IMR-90 (cell line): Measurements from ENCODE around the gene CST3. TPM values are rescaled to one million over a fixed set of nuclear protein-coding genes. Genes with fewer than 3 reads are reported as not detected.

Experiments
- ATAC-seq: fragments of 200-7000 bp; cut with Tn5 transposase; 2 replicates; pipeline ENCODE4 v1.9.1; 2020; ENCODE audit warnings: low read depth, mild to moderate bottlenecking, moderate library complexity
- BruUV-seq: library from RNA; stranded (reverse); fragments of 400-500 nt; replicated peaks from 2 replicates; lab custom pipeline; 2021; lab: Mats Ljungman, UMichigan
- CTCF ChIA-PET: fragments of 300-600 bp; formaldehyde crosslinking; extraction: SDS; loops from one replicate; lab custom pipeline; 2021; ENCODE audit warnings: antibody characterized with exemption; lab: Yijun Ruan, JAX
- POLR2A ChIA-PET: fragments of 300-600 bp; sonication (Branson Sonifier 250); formaldehyde crosslinking; loops from one replicate; lab custom pipeline; 2022; ENCODE audit warnings: antibody characterized with exemption; ENCODE audit not compliant: unreplicated experiment; lab: Charles Lee
- DNase-seq: peaks from one replicate; pipeline ENCODE4 v3.0.0; 2013
- H2AFZ ChIP-seq: replicated peaks from 2 replicates; pipeline ENCODE3; 2013; ENCODE audit warnings: low read length, mild to moderate bottlenecking; ENCODE audit not compliant: poor library complexity
- H2AK5ac ChIP-seq: 2 replicates; pipeline ENCODE4 v1.6.1; 2013; ENCODE audit warnings: low read depth, low read length, inconsistent platforms
- H2AK9ac ChIP-seq: replicated peaks from 2 replicates; pipeline ENCODE3; 2013; ENCODE audit warnings: mild to moderate bottlenecking, low read depth, low read length, moderate library complexity; ENCODE audit not compliant: poor library complexity
- H2BK120ac ChIP-seq: 2 replicates; pipeline ENCODE4 v1.6.1; 2013; ENCODE audit warnings: low read depth, low read length, inconsistent platforms
- H2BK15ac ChIP-seq: 3 replicates; pipeline ENCODE4 v1.6.1; 2013; ENCODE audit warnings: low read depth, low read length, inconsistent platforms
- H2BK20ac ChIP-seq: 2 replicates; pipeline ENCODE4 v1.6.1; 2013; ENCODE audit warnings: low read depth, mild to moderate bottlenecking, inconsistent platforms, low read length, moderate library complexity
- H2BK5ac ChIP-seq: 2 replicates; pipeline ENCODE4 v1.6.1; 2013; ENCODE audit warnings: mild to moderate bottlenecking, low read depth, low read length, inconsistent platforms; ENCODE audit not compliant: poor library complexity, severe bottlenecking
- H3K14ac ChIP-seq: replicated peaks from 2 replicates; pipeline ENCODE4 v1.6.1; 2013; ENCODE audit warnings: low read depth, low read length, inconsistent platforms
- H3K18ac ChIP-seq: 2 replicates; pipeline ENCODE4 v1.6.1; 2013; ENCODE audit warnings: low read depth, low read length, control low read depth
- H3K23ac ChIP-seq: 2 replicates; pipeline ENCODE4 v1.6.1; 2013; ENCODE audit warnings: low read depth, low read length, inconsistent platforms
- H3K27ac ChIP-seq: 2 replicates; pipeline ENCODE4 v1.5.1; 2013; ENCODE audit warnings: mild to moderate bottlenecking, control low read depth, low read length; ENCODE audit not compliant: insufficient read depth
- H3K27me3 ChIP-seq: 2 replicates; pipeline ENCODE4 v1.6.1; 2013; ENCODE audit warnings: low read length; ENCODE audit not compliant: control insufficient read depth, insufficient read depth
- H3K36me3 ChIP-seq: 2 replicates; pipeline ENCODE4 v1.6.1; 2013; ENCODE audit warnings: low read length, mixed read lengths; ENCODE audit not compliant: control insufficient read depth, insufficient read depth
- H3K4ac ChIP-seq: 2 replicates; pipeline ENCODE4 v1.6.1; 2013; ENCODE audit warnings: low read depth, low read length, inconsistent platforms
- H3K4me1 ChIP-seq: 2 replicates; pipeline ENCODE4 v1.6.1; 2013; ENCODE audit warnings: low read length, mixed read lengths; ENCODE audit not compliant: control insufficient read depth, insufficient read depth
- H3K4me2 ChIP-seq: 2 replicates; pipeline ENCODE4 v1.6.1; 2013; ENCODE audit warnings: low read depth, mild to moderate bottlenecking, control low read depth, low read length, moderate library complexity
- H3K4me3 ChIP-seq: 2 replicates; pipeline ENCODE4 v1.5.1; 2013; ENCODE audit warnings: low read depth, mild to moderate bottlenecking, control low read depth, low read length, moderate library complexity; ENCODE audit not compliant: insufficient read depth
- H3K56ac ChIP-seq: 2 replicates; pipeline ENCODE4 v1.6.1; 2013; ENCODE audit warnings: low read length, inconsistent platforms; ENCODE audit not compliant: insufficient read depth; ENCODE audit errors: extremely low read depth
- H3K79me1 ChIP-seq, 2 experiments: 2 replicates each; pipeline ENCODE4 v1.6.1; 2013; ENCODE audit warnings: low read length in 2 of 2, inconsistent platforms in 1 of 2, low read depth in 1 of 2
- H3K9ac ChIP-seq: 2 replicates; pipeline ENCODE4 v1.6.1; 2013; ENCODE audit warnings: low read depth, low read length, control low read depth
- H3K9me1 ChIP-seq: 2 replicates; pipeline ENCODE4 v1.6.1; 2013; ENCODE audit warnings: low read length, inconsistent platforms; ENCODE audit not compliant: insufficient read depth
- H3K9me3 ChIP-seq: 2 replicates; pipeline ENCODE4 v1.6.1; 2013; ENCODE audit warnings: low read length; ENCODE audit not compliant: control insufficient read depth, insufficient read depth
- H4K20me1 ChIP-seq: 2 replicates; pipeline ENCODE4 v1.6.1; 2013; ENCODE audit warnings: low read length, inconsistent platforms; ENCODE audit not compliant: insufficient read depth
- H4K5ac ChIP-seq: 2 replicates; pipeline ENCODE4 v1.6.1; 2013; ENCODE audit warnings: mild to moderate bottlenecking, low read depth, low read length, control low read depth
- H4K8ac ChIP-seq, 2 experiments: 2 replicates each; pipeline ENCODE4 v1.6.1; 2013; ENCODE audit warnings: low read depth in 2 of 2, low read length in 2 of 2, control low read depth in 1 of 2, inconsistent platforms in 1 of 2
- H4K91ac ChIP-seq: 2 replicates; pipeline ENCODE4 v1.6.1; 2013; ENCODE audit warnings: low read depth, low read length, inconsistent platforms; ENCODE audit not compliant: insufficient read depth
- FOS ChIP-seq: fragments of 150-350 bp; IDR thresholded peaks from 2 replicates; pipeline ENCODE4 v1.6.1; 2016; ENCODE audit warnings: low read depth, low read length
- WGBS, 2 experiments: methylation state at CpG; one replicate each; pipeline versions ENCODE4 v1.1.5 to v1.1.7; 2013; ENCODE audit warnings: missing lambda C conversion rate in 2 of 2; ENCODE audit not compliant: insufficient read length in 1 of 2; ENCODE audit errors: extremely low coverage in 2 of 2; 5-methylcytosine and 5-hydroxymethylcytosine counted together
- dilution Hi-C: fragments of 300-500 bp; cut with HindIII; formaldehyde crosslinking; loops from one replicate; pipeline ENCODE4 v1.14.3; 2018; ENCODE audit warnings: low sequenced_read_pairs; ENCODE audit not compliant: unreplicated experiment
- in situ Hi-C: fragments of 300-500 bp; cut with MboI; formaldehyde crosslinking; loops from 3 replicates; pipeline ENCODE4 v1.14.3; 2019; ENCODE audit warnings: low sequenced_read_pairs, inconsistent platforms, mixed read lengths
- intact Hi-C: fragments of 100-400 bp; cut with micrococcal nuclease; formaldehyde crosslinking; loops from 2 replicates; pipeline ENCODE4 v1.10.0; 2022
- polyA plus RNA-seq, 3 experiments: library from polyadenylated mRNA; depleted of rRNA; stranded (reverse); fragments of >200 nt; gene quantifications; 2 replicates each; pipeline ENCODE4 v1.2.3, GENCODE V29; 2012; ENCODE audit warnings: low replicate concordance in 1 of 3
- total RNA-seq: library from RNA; depleted of rRNA; stranded (reverse); fragments of >200 nt; gene quantifications from 2 replicates; pipeline ENCODE4 v1.2.3, GENCODE V29; 2012
- TF ChIP-seq, protein P1 (sequence below): fragments of 150-350 bp; IDR thresholded peaks from 2 replicates; pipeline ENCODE4 v1.6.1; 2016; ENCODE audit warnings: low read depth, mild to moderate bottlenecking, low read length, moderate library complexity, borderline replicate concordance

CST3 gene
- total and polyA plus RNA-seq, 2 of the 4 experiments (the other 2 are of a cell fraction): 26.0 to 471 TPM

DNA sequence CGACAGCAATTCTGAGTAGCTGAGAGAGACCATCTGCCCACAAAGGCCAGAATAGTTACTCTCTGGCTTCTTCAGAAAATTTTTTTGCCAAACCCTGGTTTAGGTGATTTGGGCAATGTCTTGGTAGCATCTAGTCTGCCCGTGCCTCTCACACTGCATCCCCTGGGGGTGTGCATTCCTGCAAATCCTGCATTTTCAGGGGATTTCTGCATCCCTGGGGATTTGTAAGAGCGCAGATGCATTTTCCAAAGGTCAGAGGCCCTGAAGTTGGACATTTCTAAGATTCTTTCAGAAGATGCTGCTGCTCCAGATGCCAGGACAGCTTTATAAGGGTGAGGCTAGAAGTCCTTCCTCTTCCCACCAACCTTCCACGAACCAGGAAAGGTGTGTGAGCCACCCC is 36.0 kb downstream of the CST3 start:
- no peak for TF ChIP-seq FOS
- TF ChIP-seq, protein P1, sequence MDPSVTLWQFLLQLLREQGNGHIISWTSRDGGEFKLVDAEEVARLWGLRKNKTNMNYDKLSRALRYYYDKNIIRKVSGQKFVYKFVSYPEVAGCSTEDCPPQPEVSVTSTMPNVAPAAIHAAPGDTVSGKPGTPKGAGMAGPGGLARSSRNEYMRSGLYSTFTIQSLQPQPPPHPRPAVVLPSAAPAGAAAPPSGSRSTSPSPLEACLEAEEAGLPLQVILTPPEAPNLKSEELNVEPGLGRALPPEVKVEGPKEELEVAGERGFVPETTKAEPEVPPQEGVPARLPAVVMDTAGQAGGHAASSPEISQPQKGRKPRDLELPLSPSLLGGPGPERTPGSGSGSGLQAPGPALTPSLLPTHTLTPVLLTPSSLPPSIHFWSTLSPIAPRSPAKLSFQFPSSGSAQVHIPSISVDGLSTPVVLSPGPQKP: no peak
- no TSS peak for BruUV-seq
- H3K27ac ChIP-seq: no peak overlapping the region
- no peaks in the 10 kb centered on the region for H3K9me3 ChIP-seq
- no peaks in the 10 kb centered on the region for H4K20me1 ChIP-seq
- in situ Hi-C loops (loop anchor here (10.0 kb wide), 1 partner anchor 157 kb away; no protein-coding TSS in a partner anchor), intact Hi-C loops (loop anchor here (10.0 kb wide), 1 partner anchor 907 kb away; no protein-coding TSS in a partner anchor), dilution Hi-C loops (no loop called here)
- no peak overlapping the region for H3K23ac ChIP-seq
- H3K9ac ChIP-seq: no peak overlapping the region
- H3K4me3 ChIP-seq: no peak overlapping the region
- CTCF ChIA-PET: interaction anchor here (1.1 kb wide), 1 partner anchor 21 kb away, joined by 3 read pairs; no protein-coding TSS in a partner anchor
- no peak overlapping the region for H2AK9ac ChIP-seq
- no peak overlapping the region for H3K4me2 ChIP-seq
- H3K14ac ChIP-seq: no peak overlapping the region
- no peaks in the 10 kb centered on the region for H3K4me1 ChIP-seq
- no peak overlapping the region for H4K91ac ChIP-seq
- POLR2A ChIA-PET: no interaction called here
- no peak overlapping the region for H2BK5ac ChIP-seq
- no peak overlapping the region for H2BK20ac ChIP-seq
- no peak for DNase-seq
- no peaks in the 10 kb centered on the region for H3K36me3 ChIP-seq
- no peak overlapping the region for H3K56ac ChIP-seq
- no peak overlapping the region for H2BK120ac ChIP-seq
- no peaks in the 10 kb centered on the region for H3K9me1 ChIP-seq
- peaks cover 20% of the 10 kb centered on the region for H3K27me3 ChIP-seq
- H2AK5ac ChIP-seq: no peak overlapping the region
- ATAC-seq: no peak
- H3K79me1 ChIP-seq: no peaks in the 10 kb centered on the region
- H3K4ac ChIP-seq: no peak overlapping the region
- no peak overlapping the region for H4K5ac ChIP-seq
- H4K8ac ChIP-seq: no peak overlapping the region
- no peak overlapping the region for H2BK15ac ChIP-seq
- no peak overlapping the region for H3K18ac ChIP-seq
- no CpG with 5 or more reads among the region's 4 CpGs for WGBS, 2 experiments
- H2AFZ ChIP-seq: no peak overlapping the region
